GM21526 (cell line): ENCODE results near the gene RAP2A.

Experiments used
- ATAC-seq: cut with Tn5 transposase; IDR thresholded peaks from one replicate; pipeline ENCODE4 v1.9.1; 2021; ENCODE audit warnings: moderate library complexity; ENCODE audit not compliant: unreplicated experiment, low FRiP score

RAP2A gene

DNA sequence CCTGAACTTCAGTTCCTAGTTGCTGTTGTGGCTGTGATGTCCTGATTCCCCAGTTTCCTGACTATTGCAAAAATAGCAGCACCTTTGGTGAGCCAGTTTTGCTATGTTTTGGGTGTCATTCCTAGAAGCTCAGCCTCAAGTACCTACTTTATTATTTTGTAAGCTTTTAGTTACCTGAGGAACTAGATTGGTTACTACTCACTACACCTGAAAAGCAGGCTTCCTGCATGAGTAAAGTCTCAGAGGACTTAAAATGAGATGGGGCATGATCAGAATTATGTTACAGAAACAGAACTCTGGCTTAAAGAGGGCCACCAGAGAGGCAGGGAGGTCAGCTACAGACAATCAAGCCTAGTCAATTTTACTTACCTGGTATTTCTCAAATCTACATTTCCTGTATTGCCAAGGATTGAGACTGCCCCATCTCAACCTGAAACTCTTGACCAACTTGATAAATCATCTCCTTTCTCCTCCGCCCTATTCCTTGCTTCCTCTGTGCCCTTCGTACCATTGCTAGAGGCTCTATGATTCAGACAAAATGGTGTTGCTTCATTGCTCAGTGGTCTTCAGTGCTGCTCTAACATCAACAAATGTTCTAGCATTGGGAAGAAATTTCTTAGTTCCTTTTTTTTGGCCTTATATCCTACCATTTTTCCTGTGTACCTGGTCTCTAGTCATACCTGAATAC, 58.9 kb downstream of the RAP2A start:
- ATAC-seq: no peak

DNA sequence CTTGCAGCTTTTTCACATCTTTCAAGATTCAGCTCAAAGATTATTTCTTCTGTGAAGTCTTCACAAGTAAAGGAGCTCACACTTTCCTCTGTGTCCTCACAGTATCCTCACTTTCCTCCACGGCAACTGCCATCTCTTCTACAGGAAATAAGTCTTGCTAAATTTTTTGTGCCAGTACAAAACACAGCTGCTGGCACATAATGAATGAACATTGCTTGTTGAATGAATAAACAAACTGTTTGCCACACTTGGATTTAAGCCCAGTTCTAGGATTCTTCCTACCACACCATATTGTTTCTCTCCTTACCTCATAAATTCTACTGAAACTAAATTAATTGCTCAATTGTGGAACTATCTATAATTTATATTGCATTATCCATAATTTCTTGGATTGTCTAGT, 59.5 kb downstream of the RAP2A start:
- ATAC-seq: no peak

DNA sequence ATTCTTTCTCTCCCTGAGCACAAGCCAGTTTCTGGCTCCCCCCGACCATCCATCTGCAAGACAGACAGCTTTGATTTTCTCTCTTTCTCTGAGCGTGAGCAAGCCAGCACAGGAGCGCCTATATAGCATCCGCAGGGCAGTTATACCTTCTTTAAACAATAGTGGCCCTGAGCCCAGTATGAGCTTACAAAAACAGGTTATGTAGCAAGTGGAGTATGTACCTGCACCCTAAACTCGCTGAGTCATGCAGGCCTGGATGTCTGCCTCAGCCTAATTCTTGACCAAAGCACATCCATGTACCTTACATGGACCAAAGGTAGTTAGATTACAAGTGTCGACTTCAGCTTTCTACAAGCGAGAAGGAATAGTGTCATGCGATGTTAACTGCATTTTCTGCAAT, 61.7 kb downstream of the RAP2A start:
- no peak for ATAC-seq

DNA sequence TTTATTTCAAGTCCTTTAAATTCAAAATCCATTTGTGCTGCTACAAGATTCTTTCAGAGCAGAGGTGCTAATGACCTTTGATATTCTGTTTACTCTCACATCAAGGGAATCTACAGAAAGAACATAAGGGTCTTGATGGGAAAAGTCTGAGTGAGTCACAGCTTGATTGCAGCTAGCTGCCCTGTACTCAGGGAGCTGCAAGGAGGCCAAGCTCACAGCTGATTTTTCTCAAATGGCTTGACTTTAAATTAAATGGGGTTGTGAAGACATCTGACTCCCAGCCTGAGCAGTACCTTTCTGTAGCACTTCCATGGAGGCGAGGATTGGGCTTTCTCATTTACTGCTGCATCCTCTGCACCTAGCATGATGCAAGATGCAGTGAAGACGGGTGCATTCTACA, 62.5 kb downstream of the RAP2A start:
- ATAC-seq: no peak

DNA sequence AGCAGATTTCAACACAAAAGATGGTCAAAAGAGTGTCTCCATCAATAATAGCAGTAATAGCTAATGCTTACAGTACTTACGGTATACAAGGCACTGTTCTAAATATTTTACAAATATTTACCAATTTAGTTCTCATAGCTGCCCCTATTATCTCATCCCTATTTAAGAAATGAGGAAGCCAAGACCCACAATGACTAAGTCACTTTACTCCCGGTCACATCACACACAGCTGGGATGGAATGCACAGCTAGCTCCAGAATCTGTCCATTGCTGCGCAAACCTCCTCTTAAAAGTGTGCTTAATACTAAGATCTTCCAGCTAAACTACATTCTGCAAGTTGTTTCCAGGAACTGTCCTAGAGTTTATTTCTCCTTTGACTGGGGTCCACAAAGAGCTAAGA, 63.4 kb downstream of the RAP2A start:
- no peak for ATAC-seq

DNA sequence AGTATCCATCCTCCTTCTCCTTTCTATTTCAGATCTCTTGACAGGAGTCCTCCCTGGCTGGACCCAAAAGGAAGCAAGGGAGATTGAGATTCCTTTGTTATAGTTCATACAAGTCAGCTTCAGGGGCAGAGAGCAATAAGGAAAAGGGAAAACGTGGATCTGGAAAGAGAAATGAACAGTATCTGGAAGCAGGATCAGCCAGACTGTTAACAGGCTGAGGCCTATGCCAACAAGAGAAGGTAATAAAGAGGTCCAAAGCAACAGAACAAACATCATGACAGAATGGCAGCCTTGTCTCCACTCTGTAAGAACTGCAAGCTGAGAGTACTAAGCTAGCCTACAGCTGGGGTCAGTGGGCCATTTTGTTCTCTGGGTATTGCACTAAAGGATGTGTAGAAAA, 64.5 kb downstream of the RAP2A start:
- no peak for ATAC-seq

- no peak for ATAC-seq
Measured at GRCh38 chr13:97499181-97499580, 65.2 kb downstream of the RAP2A start.

DNA sequence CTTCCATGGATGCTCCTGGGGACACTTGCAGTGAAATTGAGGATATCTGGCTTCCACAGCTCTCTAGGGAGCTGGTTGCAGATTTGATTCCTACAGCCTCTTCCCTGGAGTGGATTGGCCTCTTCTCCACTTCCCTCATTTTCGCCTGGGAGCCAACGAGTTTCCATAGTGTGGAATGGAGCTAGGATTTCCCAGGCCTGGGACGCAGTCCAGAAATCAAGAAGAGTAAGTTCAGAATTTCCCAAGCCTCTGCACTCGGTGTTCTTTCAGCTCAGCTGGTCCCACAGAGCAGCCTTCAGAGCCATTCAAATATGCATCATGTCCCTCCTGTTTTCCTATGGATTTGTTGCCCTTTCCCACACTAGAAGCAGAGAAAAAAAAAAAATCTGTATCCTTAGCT, 68.2 kb downstream of the RAP2A start:
- ATAC-seq: no peak

- no peak for ATAC-seq
Measured at GRCh38 chr13:97502706-97503105, 68.7 kb downstream of the RAP2A start.

DNA sequence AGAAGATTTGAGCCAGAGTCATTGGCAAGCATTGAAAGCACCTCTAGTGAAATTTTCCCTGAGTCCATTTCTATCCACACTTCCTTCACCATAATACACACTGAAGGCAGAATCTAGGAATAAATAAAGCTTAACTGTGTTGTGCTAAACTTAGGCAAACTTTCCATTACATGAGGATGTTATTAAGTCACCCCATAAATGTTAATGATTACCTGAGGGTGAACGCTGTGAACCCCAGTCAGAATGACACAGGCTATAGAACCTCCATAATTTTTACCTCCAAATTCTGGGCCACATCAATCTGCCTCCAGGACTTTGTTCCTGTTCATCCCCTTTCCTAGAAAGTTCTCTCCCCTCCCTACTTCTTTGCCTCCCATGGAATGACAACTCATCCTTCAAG, 71.0 kb downstream of the RAP2A start:
- no peak for ATAC-seq

GRCh38 chr13:97506511-97506910, 72.5 kb downstream of the RAP2A start:
- no peak for ATAC-seq

DNA sequence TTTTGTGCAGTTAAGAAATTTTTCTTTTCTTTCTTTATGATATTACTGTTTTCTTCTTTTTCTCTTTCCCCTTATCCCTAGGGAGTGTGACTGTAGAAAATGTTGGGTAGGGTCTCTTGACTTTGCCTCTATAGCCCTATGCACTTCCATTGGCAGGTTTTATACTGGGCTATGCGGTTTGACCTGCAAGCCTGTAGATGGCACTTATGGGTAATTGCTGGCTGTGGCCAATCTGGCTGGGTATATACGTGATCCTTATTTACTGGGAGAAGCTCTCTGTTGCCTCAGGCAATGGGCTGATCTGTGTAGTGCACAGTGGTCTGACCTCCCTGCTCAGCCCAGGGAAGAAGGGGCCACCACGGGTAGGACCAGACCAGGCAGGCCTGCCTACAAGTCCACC, 78.8 kb downstream of the RAP2A start:
- no peak for ATAC-seq

GRCh38 chr13:97515643-97516042, 81.7 kb downstream of the RAP2A start:
- ATAC-seq: no peak

- no peak for ATAC-seq
Measured at GRCh38 chr13:97517967-97518366, 84.0 kb downstream of the RAP2A start.
